ENCODE data around the gene RNF103.

DNA sequence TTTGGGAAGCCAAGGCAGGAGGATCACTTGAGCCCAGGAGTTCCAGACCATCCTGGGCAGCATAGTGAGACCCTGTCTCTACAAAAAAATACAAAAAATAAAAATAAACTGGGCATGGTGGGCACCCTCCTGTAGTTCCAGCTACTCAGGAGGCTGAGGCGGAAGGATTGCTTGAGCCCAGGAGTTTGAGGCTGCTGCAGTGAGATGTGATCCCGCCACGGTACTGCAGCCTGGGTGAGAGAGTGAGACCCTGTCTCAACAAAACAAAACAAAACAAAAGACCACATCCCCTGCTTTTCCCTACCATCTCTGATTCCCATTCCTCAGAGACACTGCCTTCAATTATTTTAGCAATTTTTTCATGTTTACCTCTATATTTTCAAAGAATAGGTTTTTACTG lies 3.9 kb upstream of the RNF103 start:
- no peak for TF ChIP-seq CTCF (conservative IDR thresholded peaks at IDR 0.05)
- TF ChIP-seq EZH2 (IDR thresholded peaks at IDR 0.05; ENCODE audit: low read depth), result no peak

Measured in PC-9 (cell line).